Endothelial cell of umbilical vein (primary cell): Measurements from ENCODE around the gene CUL2.

Experiments used
- CTCF ChIP-seq, 2 donors: IDR thresholded peaks; 1 replicate in 1 of 2; 2 replicates in 1 of 2; pipeline ENCODE4 v1.5.1; 2011; ENCODE audit warnings: low read length in 2 of 2, mild to moderate bottlenecking in 2 of 2, moderate library complexity in 2 of 2, control low read depth in 1 of 2, inconsistent platforms in 1 of 2, low read depth in 1 of 2; ENCODE audit not compliant: insufficient read depth in 1 of 2; ENCODE audit errors: extremely low read depth in 1 of 2
- EZH2 ChIP-seq: IDR thresholded peaks from 2 replicates; pipeline ENCODE4 v1.6.1; 2012; ENCODE audit warnings: borderline replicate concordance, low read depth, mild to moderate bottlenecking, moderate library complexity, low read length, inconsistent platforms; ENCODE audit not compliant: severe bottlenecking
- POLR2AphosphoS5 ChIP-seq: IDR thresholded peaks from 2 replicates; pipeline ENCODE4 v1.6.1; 2012; ENCODE audit warnings: low read depth, mild to moderate bottlenecking, control low read depth, low read length, moderate library complexity; ENCODE audit not compliant: insufficient read depth

- TF ChIP-seq CTCF (IDR thresholded peaks at IDR 0.05; ENCODE audit: extremely low read depth in 1 of 2, insufficient read depth in 1 of 2, low read depth in 1 of 2, low read length in 2 of 2) = no peak
- TF ChIP-seq EZH2 = no peak
- no peak for TF ChIP-seq POLR2AphosphoS5
Measured at GRCh38 chr10:35006836-35007235, 83.3 kb downstream of the CUL2 start.
